HG02852 (cell line): ENCODE data around the gene GRM5.
"Not testable (repeated sequence)": the region's sequence is repeated elsewhere in the genome, so short reads cannot be mapped to it uniquely, and the experiment has no call there.

Experiments used
- ATAC-seq: cut with Tn5 transposase; IDR thresholded peaks from one replicate; pipeline ENCODE4 v1.9.1; 2021; ENCODE audit warnings: mild to moderate bottlenecking, moderate library complexity; ENCODE audit not compliant: unreplicated experiment

The GRM5 gene

DNA sequence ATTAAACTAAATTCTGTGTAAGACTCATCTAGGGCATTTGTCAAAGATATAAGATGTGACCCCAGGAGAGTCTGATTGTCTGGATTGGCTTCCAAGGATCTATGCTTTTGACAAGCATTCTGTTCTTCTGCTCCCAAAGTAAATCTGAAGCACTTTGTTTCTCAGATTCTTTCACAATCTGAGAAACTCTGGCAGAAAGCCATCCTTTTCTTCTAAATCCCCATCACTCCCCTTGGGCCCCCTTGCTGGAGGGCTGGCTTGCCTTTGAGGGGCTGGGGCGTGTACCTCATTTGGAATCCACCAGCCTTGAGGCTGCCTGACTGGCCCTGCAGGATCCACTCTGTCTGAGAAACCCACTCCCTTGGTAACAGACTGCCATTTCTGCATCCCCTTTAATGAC, 554.8 kb downstream of the GRM5 start:
- ATAC-seq, result no peak

GRCh38 chr11:88508759-88509581, 556.8 kb downstream of the GRM5 start:
- ATAC-seq, result peak; percentile 61

- ATAC-seq, result no peak
Measured at GRCh38 chr11:88508418-88508758, 557.4 kb downstream of the GRM5 start.

- no peak for ATAC-seq
Measured at GRCh38 chr11:88507771-88508417, 557.9 kb downstream of the GRM5 start.

DNA sequence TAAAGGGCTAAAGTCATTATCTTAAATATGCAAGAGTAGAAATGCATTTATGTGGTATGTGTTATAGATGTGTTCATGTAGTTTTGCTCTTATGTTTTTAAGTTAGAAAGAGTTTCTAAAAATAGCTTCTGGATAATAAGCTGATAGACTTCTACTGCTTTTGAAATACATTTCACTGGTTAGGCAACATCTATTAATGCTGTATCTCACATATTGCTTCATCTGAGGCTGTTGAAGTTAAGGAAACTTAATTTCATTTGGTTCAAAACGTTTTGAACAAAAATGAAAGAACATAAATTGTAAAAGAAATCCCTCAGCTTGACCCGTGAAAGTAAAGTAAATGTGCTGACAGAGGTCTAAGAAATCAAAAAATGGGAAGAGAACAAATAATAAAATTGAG, 564.2 kb downstream of the GRM5 start:
- no peak for ATAC-seq

DNA sequence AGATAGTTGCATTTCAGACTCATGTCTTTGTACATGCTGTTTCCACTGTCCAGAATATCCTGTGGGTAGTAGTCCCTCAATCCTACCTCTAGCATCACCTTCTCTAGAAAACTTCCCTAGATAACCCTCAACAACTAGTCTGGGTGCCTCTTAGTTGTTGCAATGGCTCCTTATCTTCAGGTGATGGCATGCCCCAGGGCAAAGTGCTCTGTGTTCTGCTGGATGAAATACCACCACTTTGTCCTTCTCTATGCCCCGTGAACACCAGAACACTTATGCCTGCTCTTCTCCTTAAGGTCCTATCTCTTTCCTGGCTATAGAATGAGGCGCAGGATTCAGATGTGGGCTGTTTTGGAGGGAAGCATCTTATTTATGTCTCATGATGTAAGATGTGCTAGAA, 569.9 kb downstream of the GRM5 start:
- ATAC-seq, result no peak

DNA sequence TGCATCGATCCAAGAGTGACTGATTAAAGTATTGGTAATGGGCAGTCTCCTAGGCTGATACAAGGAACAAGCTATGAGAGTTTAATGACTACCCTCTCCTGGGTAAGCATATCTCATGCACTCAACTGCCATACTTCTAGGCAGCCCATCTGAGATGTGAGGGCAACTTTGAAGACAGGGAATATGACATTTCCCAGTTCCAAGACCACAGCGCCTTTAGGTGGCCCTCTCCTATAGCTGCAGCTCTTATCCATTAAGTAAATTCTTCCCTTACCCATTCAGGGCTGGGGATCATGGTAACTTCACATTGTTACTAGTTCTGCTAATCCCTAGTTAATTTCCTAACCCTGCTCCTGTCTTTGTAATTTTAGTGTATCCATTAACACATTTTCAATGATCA, 570.9 kb downstream of the GRM5 start:
- no peak for ATAC-seq

DNA sequence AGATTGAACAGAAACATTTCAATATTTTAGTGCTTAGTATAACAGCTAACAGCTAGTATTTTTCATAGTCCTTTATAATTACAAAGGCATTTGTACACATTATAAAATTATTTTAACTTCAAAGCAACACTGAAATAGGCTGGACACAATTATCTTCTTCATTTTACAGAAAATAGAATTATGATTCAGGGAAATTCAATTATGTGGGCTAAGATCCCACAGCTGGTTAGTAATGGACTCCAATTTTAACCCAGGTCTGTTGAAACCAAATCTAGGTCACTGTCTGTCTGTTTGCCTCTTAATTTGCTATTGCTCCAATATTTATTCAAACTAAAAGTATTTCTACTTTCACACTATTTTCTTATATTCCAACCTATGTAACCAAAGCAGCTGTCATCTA, 574.1 kb downstream of the GRM5 start:
- ATAC-seq, result no peak

- no peak for ATAC-seq
Measured at GRCh38 chr11:88489030-88489429, 576.8 kb downstream of the GRM5 start.

GRCh38 chr11:88487646-88488045, 578.1 kb downstream of the GRM5 start:
- ATAC-seq, result no peak

DNA sequence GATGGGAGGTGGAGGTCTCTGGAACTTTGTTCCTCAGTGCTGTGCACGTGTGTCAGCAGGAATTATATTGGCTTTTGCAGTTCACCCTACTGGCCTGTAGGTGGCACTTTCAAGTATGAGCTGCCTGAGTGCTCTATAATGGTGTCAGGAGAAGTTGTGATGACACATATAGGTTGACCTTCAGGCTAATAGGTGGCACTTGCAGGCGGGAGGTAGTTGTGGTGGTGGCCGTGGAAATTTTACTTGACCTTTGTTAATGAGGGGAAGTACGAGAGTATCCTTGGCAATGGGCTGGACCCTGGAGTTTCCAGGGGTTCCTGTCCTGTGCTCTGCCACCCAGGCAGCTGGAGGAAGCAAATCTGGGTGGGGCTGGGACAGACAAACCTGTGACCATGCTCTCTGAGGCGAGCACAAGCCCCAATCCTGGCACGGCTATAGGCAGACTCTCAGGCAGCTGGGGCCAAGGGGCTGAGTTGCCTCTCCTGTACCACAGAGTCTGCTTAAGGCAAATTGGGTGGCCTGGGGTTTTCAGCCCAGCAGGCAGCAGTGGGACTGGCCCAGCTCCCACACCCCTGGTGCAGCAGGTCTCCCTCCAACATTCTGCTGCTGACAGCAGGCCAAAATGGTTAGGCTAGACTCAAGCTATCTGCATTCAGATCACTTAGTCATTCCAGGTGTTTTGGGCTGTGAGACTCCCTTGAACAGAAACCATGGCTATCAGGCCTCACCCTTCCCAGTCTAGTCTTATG, 580.7 kb downstream of the GRM5 start:
- ATAC-seq, result peak; percentile 82

DNA sequence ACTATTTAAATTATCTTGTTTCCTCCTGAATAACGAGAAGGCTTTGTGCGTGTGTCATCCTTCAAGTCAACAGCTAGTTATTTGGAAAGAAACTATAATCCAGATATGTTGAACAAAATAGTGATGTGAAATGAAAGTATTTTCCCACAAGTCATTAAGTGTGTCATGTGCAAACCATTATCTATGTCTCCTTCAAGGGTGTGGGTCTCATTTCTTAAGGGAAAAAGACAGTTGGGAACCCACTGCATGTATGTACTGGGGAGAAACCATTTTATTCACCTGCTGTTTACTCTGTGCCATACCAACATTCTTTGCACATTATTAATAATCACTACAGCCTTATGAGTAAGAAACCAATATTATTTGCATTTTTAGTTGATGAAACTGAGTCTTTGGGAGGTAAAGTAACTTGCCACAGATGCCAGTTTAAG, 582.9 kb downstream of the GRM5 start:
- ATAC-seq, result no peak

GRCh38 chr11:88480223-88480622, 585.6 kb downstream of the GRM5 start:
- ATAC-seq, result no peak

- ATAC-seq, result no peak
Measured at GRCh38 chr11:88478136-88478815, 587.5 kb downstream of the GRM5 start.

- no peak for ATAC-seq
Measured at GRCh38 chr11:88475991-88476418, 589.8 kb downstream of the GRM5 start.

DNA sequence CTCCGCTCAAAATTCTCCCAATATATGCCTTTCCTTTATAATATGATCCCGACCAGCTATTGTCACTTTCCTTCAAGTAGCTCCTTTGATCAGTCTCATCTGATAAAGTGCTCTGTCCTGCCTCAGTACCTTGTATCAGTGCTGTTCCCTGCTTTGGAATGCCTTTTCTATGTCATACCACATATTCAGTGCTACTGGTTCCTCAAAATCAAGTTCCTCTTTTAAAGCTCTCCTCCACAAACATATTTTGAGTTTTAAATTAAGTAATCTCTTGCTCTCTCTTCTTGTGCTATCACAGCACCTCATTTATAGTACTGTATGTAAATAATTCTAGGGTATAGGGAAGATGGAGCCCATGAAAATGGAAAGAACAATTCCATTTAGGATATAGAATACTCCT, 591.1 kb downstream of the GRM5 start:
- no peak for ATAC-seq

DNA sequence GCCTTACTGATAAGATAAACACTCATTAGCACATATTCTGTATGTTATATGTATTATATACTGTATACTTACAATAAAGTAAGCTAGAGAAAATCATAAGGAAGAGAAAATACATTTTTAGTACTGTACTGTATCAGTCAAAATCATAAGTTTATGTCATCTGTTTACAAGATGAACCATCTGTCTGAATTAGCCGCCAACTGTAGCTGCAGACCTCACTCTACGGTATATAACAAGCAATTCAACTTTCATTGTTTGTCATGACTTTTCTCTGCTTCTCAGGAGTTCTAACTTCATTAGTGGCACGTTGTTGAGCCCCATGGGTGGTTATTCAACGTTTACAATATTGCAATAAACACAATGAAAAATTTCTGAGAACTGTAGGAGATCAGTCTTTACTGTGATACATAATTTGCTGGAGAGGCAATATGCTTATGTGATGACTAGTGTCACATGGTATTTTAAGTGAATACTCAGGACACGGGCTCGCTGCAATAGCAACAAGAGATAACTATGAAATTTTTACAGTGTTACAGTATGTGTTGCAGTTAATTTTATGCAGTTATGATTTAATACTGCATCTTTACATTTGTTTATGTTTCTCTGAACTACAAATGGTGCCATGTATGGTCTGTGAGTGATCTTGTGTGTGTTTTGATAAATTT, 596.1 kb downstream of the GRM5 start:
- no peak for ATAC-seq

GRCh38 chr11:88464528-88464927, 601.3 kb downstream of the GRM5 start:
- ATAC-seq, result no peak

GRCh38 chr11:88463301-88463700, 602.5 kb downstream of the GRM5 start:
- ATAC-seq, result not testable (repeated sequence)

DNA sequence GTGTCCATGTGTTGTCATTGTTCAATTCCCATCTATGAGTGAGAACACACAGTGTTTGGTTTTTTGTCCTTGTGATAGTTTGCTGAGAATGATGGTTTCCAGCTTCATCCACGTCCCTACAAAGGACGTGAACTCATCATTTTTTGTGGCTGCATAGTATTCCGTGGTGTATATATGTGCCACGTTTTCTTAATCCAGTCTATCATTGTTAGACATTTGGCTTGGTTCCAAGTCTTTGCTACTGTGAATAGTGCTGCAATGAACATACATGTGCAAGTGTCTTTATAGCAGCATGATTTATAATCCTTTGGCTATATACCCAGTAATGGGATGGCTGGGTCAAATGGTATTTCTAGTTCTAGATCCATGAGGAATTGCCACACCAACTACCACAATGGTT, 607.7 kb downstream of the GRM5 start:
- not testable (repeated sequence) for ATAC-seq

GRCh38 chr11:88455974-88456373, 609.8 kb downstream of the GRM5 start:
- ATAC-seq, result no peak
